HCT116 (cell line): ENCODE measurements around the gene MRPS18A. TPM values are rescaled to one million over a fixed set of nuclear protein-coding genes. Genes with fewer than 3 reads are reported as not detected.

Experiments used
- ATAC-seq: fragments of 200-7000 bp; cut with Tn5 transposase; 2 replicates; pipeline ENCODE4 v1.9.1; 2020; ENCODE audit warnings: mild to moderate bottlenecking, moderate library complexity
- BruUV-seq: library from RNA; stranded (reverse); fragments of 400-500 nt; replicated peaks from 2 replicates; lab custom pipeline; 2021; lab: Mats Ljungman, UMichigan
- CTCF ChIA-PET: fragments of 300-600 bp; sonication (Branson Sonifier 250); formaldehyde crosslinking; loops from one replicate; lab custom pipeline; 2021; ENCODE audit warnings: antibody characterized with exemption; lab: Charles Lee
- POLR2A ChIA-PET: fragments of 300-600, 350-600 bp; sonication (Branson Sonifier 250); formaldehyde crosslinking; loops from one replicate; lab custom pipeline; 2021; ENCODE audit warnings: antibody characterized with exemption; lab: Charles Lee
- RAD21 ChIA-PET, 2 experiments: fragments of 300-600 bp; sonication (Branson Sonifier 250); formaldehyde crosslinking; loops; one replicate each; lab custom pipeline; 2023; ENCODE audit warnings: low total read pairs in 2 of 2; ENCODE audit not compliant: uncharacterized antibody in 2 of 2, unreplicated experiment in 2 of 2, low non-redundant PET in 1 of 2; lab: Charles Lee
- DNase-seq: peaks from one replicate; pipeline ENCODE4 v3.0.0-alpha.2; 2010; ENCODE audit warnings: low read depth, low spot score
- H2AFZ ChIP-seq: fragments of 200-600 bp; shearing (Covaris generic), sonication (generic); 2 replicates; pipeline ENCODE4 v1.6.1; 2017; ENCODE audit warnings: low read depth, mixed run types, mixed read lengths, antibody characterized with exemption, low read length; ENCODE audit not compliant: poor library complexity, severe bottlenecking
- H3K27ac ChIP-seq: 2 replicates; pipeline ENCODE4 v1.5.1; 2012; ENCODE audit warnings: low read depth, low read length
- H3K27me3 ChIP-seq: fragments of 200-600 bp; sonication (generic); 2 replicates; pipeline ENCODE4 v1.6.1; 2016; ENCODE audit warnings: mixed run types, low read length, mixed read lengths; ENCODE audit not compliant: insufficient read depth
- H3K36me3 ChIP-seq, 2 experiments: fragments of 200-500 bp in 1 of 2; fragments of 200-600 bp in 1 of 2; sonication (Bioruptor generic) in 1 of 2; sonication (generic) in 1 of 2; 2 replicates each; pipeline versions ENCODE4 v1.5.1 to v1.6.1; 2014 to 2016; ENCODE audit warnings: low read length in 2 of 2, inconsistent platforms in 1 of 2, mixed read lengths in 1 of 2, mixed run types in 1 of 2; ENCODE audit not compliant: insufficient read depth in 2 of 2, control insufficient read depth in 1 of 2
- H3K4me1 ChIP-seq, 2 experiments: fragments of 200-600 bp in 1 of 2; sonication (generic) in 1 of 2; 2 replicates each; pipeline versions ENCODE4 v1.5.1 to v1.6.1; 2012 to 2017; ENCODE audit warnings: low read length in 2 of 2, inconsistent platforms in 1 of 2, mild to moderate bottlenecking in 1 of 2, mixed read lengths in 1 of 2, mixed run types in 1 of 2, moderate library complexity in 1 of 2; ENCODE audit not compliant: insufficient read depth in 2 of 2, control insufficient read depth in 1 of 2
- H3K4me2 ChIP-seq: fragments of 200-600 bp; sonication (generic); 2 replicates; pipeline ENCODE4 v1.6.1; 2017; ENCODE audit warnings: mixed run types, low read length, mixed read lengths
- H3K4me3 ChIP-seq, 2 experiments: fragments of 200-600 bp in 1 of 2; sonication (generic) in 1 of 2; replicated peaks in 1 of 2; 2 replicates each; pipeline ENCODE4 v1.5.1; 2011 to 2016; ENCODE audit warnings: low read length in 2 of 2, control low read depth in 1 of 2, low read depth in 1 of 2, mild to moderate bottlenecking in 1 of 2, mixed read lengths in 1 of 2, mixed run types in 1 of 2
- H3K79me2 ChIP-seq: fragments of 200-600 bp; sonication (generic); 2 replicates; pipeline ENCODE4 v1.6.1; 2017; ENCODE audit warnings: mild to moderate bottlenecking, mixed run types, low read length, moderate library complexity, mixed read lengths; ENCODE audit not compliant: insufficient read depth
- H3K9ac ChIP-seq: fragments of 200-600 bp; sonication (generic); 2 replicates; pipeline ENCODE4 v1.6.1; 2016; ENCODE audit warnings: low read length, mixed read lengths
- H3K9me2 ChIP-seq: fragments of 200-600 bp; sonication (generic), shearing (Covaris generic); 2 replicates; pipeline ENCODE4 v1.6.1; 2017; ENCODE audit warnings: mixed run types, mild to moderate bottlenecking, moderate library complexity; ENCODE audit not compliant: insufficient read depth
- H3K9me3 ChIP-seq, 2 experiments: fragments of 200-500 bp in 1 of 2; fragments of 200-600 bp in 1 of 2; sonication (Bioruptor generic) in 1 of 2; sonication (generic) in 1 of 2; 2 replicates each; pipeline ENCODE4 v1.6.1; 2014 to 2017; ENCODE audit warnings: low read length in 2 of 2, mixed read lengths in 2 of 2, inconsistent platforms in 1 of 2, low read depth in 1 of 2, mild to moderate bottlenecking in 1 of 2, mixed run types in 1 of 2, moderate library complexity in 1 of 2; ENCODE audit not compliant: control insufficient read depth in 1 of 2, insufficient read depth in 1 of 2
- H4K20me1 ChIP-seq: fragments of 200-600 bp; sonication (generic), shearing (Covaris generic); 2 replicates; pipeline ENCODE4 v1.6.1; 2017; ENCODE audit warnings: mixed run types, mild to moderate bottlenecking, moderate library complexity; ENCODE audit not compliant: insufficient read depth
- ATF3 ChIP-seq: IDR thresholded peaks from 2 replicates; pipeline ENCODE4 v1.6.1; 2012
- EGR1 ChIP-seq: IDR thresholded peaks from 2 replicates; pipeline ENCODE4 v1.6.1; 2012; ENCODE audit warnings: low read depth
- FOSL1 ChIP-seq: IDR thresholded peaks from 2 replicates; pipeline ENCODE4 v1.6.1; 2012; ENCODE audit warnings: low read depth
- MAX ChIP-seq: IDR thresholded peaks from 2 replicates; pipeline ENCODE4 v1.6.1; 2012
- POLR2AphosphoS5 ChIP-seq: IDR thresholded peaks from 2 replicates; pipeline ENCODE4 v1.6.1; 2011; ENCODE audit warnings: mild to moderate bottlenecking, low read depth, low read length, moderate library complexity
- RAD21 ChIP-seq: IDR thresholded peaks from 2 replicates; pipeline ENCODE4 v1.6.1; 2012; ENCODE audit warnings: low read depth, mild to moderate bottlenecking
- SIN3A ChIP-seq: IDR thresholded peaks from 2 replicates; pipeline ENCODE4 v1.6.1; 2012; ENCODE audit warnings: low read depth
- SP1 ChIP-seq: IDR thresholded peaks from 2 replicates; pipeline ENCODE4 v1.6.1; 2012; ENCODE audit warnings: low read depth
- TCF7L2 ChIP-seq: IDR thresholded peaks from 2 replicates; pipeline ENCODE4 v1.7.0; 2011; ENCODE audit warnings: borderline replicate concordance, inconsistent platforms; ENCODE audit not compliant: insufficient read depth, insufficient read length; ENCODE audit errors: extremely low read depth
- YY1 ChIP-seq: IDR thresholded peaks from 2 replicates; pipeline ENCODE4 v1.6.1; 2011; ENCODE audit warnings: low read length, low read depth, moderate library complexity, mild to moderate bottlenecking; ENCODE audit not compliant: insufficient replicate concordance; ENCODE audit errors: extremely low read depth
- ZFX ChIP-seq: fragments of 450-650 bp; IDR thresholded peaks from 2 replicates; pipeline ENCODE4 v1.6.1; 2017
- intact Hi-C: fragments of 100-400 bp; cut with micrococcal nuclease; formaldehyde crosslinking; loops from 2 replicates; pipeline ENCODE4 v1.10.0; 2022
- total RNA-seq: library from RNA; stranded (reverse); gene quantifications from one replicate; pipeline ENCODE4 v1.2.1, GENCODE V29; 2021; ENCODE audit not compliant: unreplicated experiment

Gene MRPS18A
- total RNA-seq, 1 experiment from 2014 or later = 63.0 TPM

- Histone ChIP-seq H3K27ac (no peak overlapping the region), H3K4me1 (no peaks in the 10 kb centered on the region), H4K20me1 (no peaks in the 10 kb centered on the region), H3K9me3 (no peaks in the 10 kb centered on the region), H3K27me3 (0 out of 2 replicates have a peak, but pooled peaks cover 4% of the 10 kb centered on the region), H3K4me2 (no peak overlapping the region), H2AFZ (no peak overlapping the region), H3K9ac (no peak overlapping the region), H3K36me3 (no peaks in the 10 kb centered on the region), H3K4me3 (no peak overlapping the region), H3K9me2 (no peaks in the 10 kb centered on the region), H3K79me2 (no peaks in the 10 kb centered on the region)
- CTCF ChIA-PET = no interaction called here
- POLR2A ChIA-PET = no interaction called here
- RAD21 ChIA-PET = no interaction called here
- DNase-seq (no peak), ATAC-seq (no peak)
- BruUV-seq = no TSS peak
- intact Hi-C loops = no loop called here
- TF ChIP-seq RAD21 (no peak), MAX (no peak), ZFX (no peak), YY1 (no peak), FOSL1 (no peak)
Measured at GRCh38 chr6:43717389-43717788, 29.8 kb upstream of the MRPS18A start.

- H2AFZ ChIP-seq = no peak overlapping the region
- ATAC-seq = no peak
- no peak for TF ChIP-seq SIN3A
- no peak for TF ChIP-seq RAD21
- no peak for TF ChIP-seq ATF3
- no peak for TF ChIP-seq TCF7L2
- no peak for TF ChIP-seq FOSL1
- TF ChIP-seq SP1 = no peak
- TF ChIP-seq POLR2AphosphoS5 = no peak
- no peak for TF ChIP-seq EGR1
- TF ChIP-seq, all 23 proteins: peak for 0
- intact Hi-C loops = no loop called here
- no peaks in the 10 kb centered on the region for H3K4me1 ChIP-seq
- H3K9me3 ChIP-seq = no peaks in the 10 kb centered on the region
- H3K9ac ChIP-seq = no peak overlapping the region
- RAD21 ChIA-PET = interaction anchor here in 1 of 2 experiments (1.0 kb wide), 1 partner anchor 8 kb away, joined by 3 read pairs; no protein-coding TSS in a partner anchor
- H3K4me2 ChIP-seq = no peak overlapping the region
- no peak overlapping the region for H3K27ac ChIP-seq
- POLR2A ChIA-PET = no interaction called here
- 0 out of 2 replicates have a peak, but pooled peaks cover 4% of the 10 kb centered on the region for H3K27me3 ChIP-seq
- no peaks in the 10 kb centered on the region for H3K79me2 ChIP-seq
- no peak overlapping the region for H3K4me3 ChIP-seq
- no peaks in the 10 kb centered on the region for H4K20me1 ChIP-seq
- BruUV-seq = no TSS peak
- H3K36me3 ChIP-seq = no peaks in the 10 kb centered on the region
- H3K9me2 ChIP-seq = no peaks in the 10 kb centered on the region
- DNase-seq = no peak
- CTCF ChIA-PET = no interaction called here
Measured at GRCh38 chr6:43716099-43716498, 28.5 kb upstream of the MRPS18A start.
